HepG2 (cell line): ENCODE results near the gene SBK2. TPM values are rescaled to one million over a fixed set of nuclear protein-coding genes. Genes with fewer than 3 reads are reported as not detected.

Experiments used
- CREB1 ChIP-seq, 2 experiments: fragments of 450-650 bp in 1 of 2; IDR thresholded peaks; 2 replicates each; pipeline ENCODE4 v1.6.1; 2016 to 2017; ENCODE audit warnings: control low read depth in 1 of 2, mild to moderate bottlenecking in 1 of 2, missing compliant biosample characterization in 1 of 2, missing genetic modification characterization in 1 of 2
- HDAC2 ChIP-seq: sonication (generic); formaldehyde crosslinking; IDR thresholded peaks from 2 replicates; pipeline ENCODE4 v1.4.0; 2020; ENCODE audit warnings: missing genetic modification reagents
- HNF4G ChIP-seq, 2 experiments: sonication (generic) in 1 of 2; formaldehyde crosslinking in 1 of 2; IDR thresholded peaks; 2 replicates each; pipeline versions ENCODE4 v1.4.0 to v1.6.1; 2011 to 2020; ENCODE audit warnings: borderline replicate concordance in 2 of 2, low read depth in 2 of 2, mild to moderate bottlenecking in 2 of 2, low read length in 1 of 2, missing genetic modification reagents in 1 of 2, moderate library complexity in 1 of 2
- KAT8 ChIP-seq: IDR thresholded peaks from 2 replicates; pipeline ENCODE4 v1.6.1; 2016; ENCODE audit warnings: missing genetic modification reagents, missing compliant biosample characterization
- SNAPC2 ChIP-seq: sonication (generic); formaldehyde crosslinking; IDR thresholded peaks from 2 replicates; pipeline ENCODE4 v1.8.1; 2022; ENCODE audit warnings: mild to moderate bottlenecking, missing genetic modification reagents
- TRAFD1 ChIP-seq: sonication (generic); formaldehyde crosslinking; IDR thresholded peaks from 2 replicates; pipeline ENCODE4 v1.5.1; 2020; ENCODE audit warnings: missing genetic modification reagents, mild to moderate bottlenecking, borderline replicate concordance
- YEATS4 ChIP-seq: sonication (generic); formaldehyde crosslinking; IDR thresholded peaks from 2 replicates; pipeline ENCODE4 v1.4.0; 2020; ENCODE audit warnings: missing genetic modification reagents, borderline replicate concordance
- ZBTB39 ChIP-seq: sonication (generic); formaldehyde crosslinking; IDR thresholded peaks from 2 replicates; pipeline ENCODE4 v1.5.0; 2020; ENCODE audit warnings: missing genetic modification reagents
- ZBTB42 ChIP-seq: sonication (generic); formaldehyde crosslinking; IDR thresholded peaks from 2 replicates; pipeline ENCODE4 v1.5.0; 2020; ENCODE audit warnings: mild to moderate bottlenecking, missing genetic modification reagents
- ZHX2 ChIP-seq, 2 experiments: sonication (generic) in 1 of 2; formaldehyde crosslinking in 1 of 2; IDR thresholded peaks; 2 replicates each; pipeline versions ENCODE4 v1.6.1 to v1.9.0; 2014 to 2022; ENCODE audit warnings: antibody characterized with exemption in 1 of 2, borderline replicate concordance in 1 of 2, inconsistent platforms in 1 of 2, low read depth in 1 of 2, missing genetic modification reagents in 1 of 2
- ZNF354B ChIP-seq: sonication (generic); formaldehyde crosslinking; IDR thresholded peaks from 2 replicates; pipeline ENCODE4 v1.8.0; 2022; ENCODE audit warnings: mild to moderate bottlenecking, missing genetic modification reagents
- ZNF770 ChIP-seq: sonication (generic); formaldehyde crosslinking; IDR thresholded peaks from 2 replicates; pipeline ENCODE4 v1.5.0; 2020; ENCODE audit warnings: mild to moderate bottlenecking, missing genetic modification reagents
- ZNF879 ChIP-seq: sonication (generic); formaldehyde crosslinking; IDR thresholded peaks from 2 replicates; pipeline ENCODE4 v1.8.1; 2023; ENCODE audit warnings: missing genetic modification reagents
- ZSCAN20 ChIP-seq: sonication (generic); formaldehyde crosslinking; IDR thresholded peaks from 2 replicates; pipeline ENCODE4 v1.4.0; 2020; ENCODE audit warnings: missing genetic modification reagents, mild to moderate bottlenecking, borderline replicate concordance
- ZZZ3 ChIP-seq: sonication (generic); formaldehyde crosslinking; IDR thresholded peaks from 2 replicates; pipeline ENCODE4 v1.4.0; 2020; ENCODE audit warnings: missing genetic modification reagents, mild to moderate bottlenecking, borderline replicate concordance
- polyA plus RNA-seq, 8 experiments: library from polyadenylated mRNA; depleted of rRNA in 3 of 8; stranded (reverse) in 7 of 8; unstranded in 1 of 8; fragments of >200 nt; fragmentation: Illumina TruSeq in 4 of 8; extraction: Trizol in 4 of 8; gene quantifications; 2 replicates each; pipeline versions ENCODE4 v1.2.1 to v1.2.3, GENCODE V29; 2011 to 2016; ENCODE audit warnings: low read depth in 4 of 8, missing spikeins in 1 of 8, mixed read lengths in 1 of 8; ENCODE audit not compliant: insufficient read depth in 1 of 8
- total RNA-seq, 5 experiments: library from RNA; depleted of rRNA; stranded (reverse); fragments of >200 nt; fragmentation: Illumina TruSeq; extraction: Trizol; gene quantifications; 2 replicates each; pipeline ENCODE4 v1.2.3, GENCODE V29; 2016; ENCODE audit warnings: low read depth in 1 of 5

Gene SBK2
- total and polyA plus RNA-seq, 2 of the 13 experiments (the other 11 are each of a cell fraction or from before 2014, with no cell fraction given): 0.24 TPM; not detected in 1

GRCh38 chr19:55580628-55581144, 43.8 kb upstream of the SBK2 start, which contains the start of gene ZNF579 (continued):
- peak; percentile 46 for TF ChIP-seq ZNF770 (CRISPR knock-in tag)
- no peak for TF ChIP-seq TRAFD1 (CRISPR knock-in tag)
- TF ChIP-seq HNF4G (IDR thresholded peaks at IDR 0.05; ENCODE audit: borderline replicate concordance, low read depth, low read length): no peak
- no peak for TF ChIP-seq HNF4G (CRISPR knock-in tag; IDR thresholded peaks at IDR 0.05; ENCODE audit: borderline replicate concordance, low read depth)
- TF ChIP-seq ZNF354B (CRISPR knock-in tag): 0 out of 2 replicates have a peak, but pooled peaks have one; percentile 45
- no peak; the same call in 1 of the 2 replicates for TF ChIP-seq ZSCAN20 (CRISPR knock-in tag)
- TF ChIP-seq ZBTB39 (CRISPR knock-in tag): no peak
- TF ChIP-seq KAT8: peak; percentile 94
- TF ChIP-seq CREB1 (IDR thresholded peaks at IDR 0.05): no peak
- TF ChIP-seq CREB1 (CRISPR knock-in tag; IDR thresholded peaks at IDR 0.05): 0 out of 2 replicates have a peak, but pooled peaks have one; percentile 14
- TF ChIP-seq SNAPC2 (CRISPR knock-in tag): peak; percentile 65; the same call in 1 of the 2 replicates
- no peak for TF ChIP-seq ZBTB42 (CRISPR knock-in tag)
- no peak for TF ChIP-seq ZNF879 (CRISPR knock-in tag)
- 0 out of 2 replicates have a peak, but pooled peaks have one; percentile 47 for TF ChIP-seq ZHX2 (IDR thresholded peaks at IDR 0.05; ENCODE audit: low read depth)
- no peak for TF ChIP-seq ZHX2 (CRISPR knock-in tag; IDR thresholded peaks at IDR 0.05; ENCODE audit: borderline replicate concordance)
- peak; percentile 66; the same call in 1 of the 2 replicates for TF ChIP-seq ZZZ3
- peak; percentile 66; the same call in 1 of the 2 replicates for TF ChIP-seq HDAC2 (CRISPR knock-in tag)
- TF ChIP-seq YEATS4: peak; percentile 79; the same call in 1 of the 2 replicates
